Measurements from ENCODE around the gene MOGAT1.
A peak's percentile ranks its signal among the peaks of the same experiment; 100 is the strongest.

Gene MOGAT1, protein sequence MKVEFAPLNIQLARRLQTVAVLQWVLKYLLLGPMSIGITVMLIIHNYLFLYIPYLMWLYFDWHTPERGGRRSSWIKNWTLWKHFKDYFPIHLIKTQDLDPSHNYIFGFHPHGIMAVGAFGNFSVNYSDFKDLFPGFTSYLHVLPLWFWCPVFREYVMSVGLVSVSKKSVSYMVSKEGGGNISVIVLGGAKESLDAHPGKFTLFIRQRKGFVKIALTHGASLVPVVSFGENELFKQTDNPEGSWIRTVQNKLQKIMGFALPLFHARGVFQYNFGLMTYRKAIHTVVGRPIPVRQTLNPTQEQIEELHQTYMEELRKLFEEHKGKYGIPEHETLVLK

DNA sequence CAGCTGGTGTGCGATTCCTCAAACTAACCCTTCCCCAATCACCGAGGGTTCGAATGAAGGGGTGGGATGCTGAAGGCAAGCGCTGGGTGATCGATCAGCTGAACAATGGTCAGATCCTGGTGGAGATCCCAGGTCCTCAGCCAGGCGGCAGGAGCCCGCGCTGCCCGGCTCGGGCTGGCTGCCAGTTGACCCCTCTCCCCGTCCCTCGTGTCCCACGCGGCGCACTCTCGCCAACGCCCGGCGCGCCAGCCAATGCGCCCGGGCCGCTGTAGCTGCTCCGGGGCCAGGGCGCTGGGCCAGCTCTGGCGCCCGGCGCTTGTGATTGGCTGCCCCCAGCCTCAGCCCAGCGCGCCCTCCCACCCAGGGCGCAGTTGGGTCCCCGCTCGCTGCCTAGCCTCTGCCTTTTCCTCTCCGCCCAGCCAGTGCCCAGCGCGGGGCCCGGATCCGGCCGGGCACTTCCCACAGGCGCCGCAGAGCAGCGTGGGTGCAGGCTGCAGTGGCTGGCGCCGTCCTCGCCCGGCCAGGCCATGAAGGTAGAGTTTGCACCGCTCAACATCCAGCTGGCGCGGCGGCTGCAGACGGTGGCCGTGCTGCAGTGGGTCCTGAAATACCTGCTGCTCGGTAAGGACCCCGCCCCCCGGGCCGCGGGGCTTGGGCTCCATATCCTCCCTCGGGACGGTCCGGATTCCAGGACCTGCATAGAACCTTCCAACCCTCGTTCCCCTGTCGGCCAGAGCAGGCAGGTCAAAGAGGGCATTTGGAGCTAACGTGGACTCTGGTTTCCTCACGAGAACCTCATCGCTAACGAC is at the start of gene MOGAT1:
Gene MOGAT1, plus strand, starts transcription at position 400 of the 809 bp plus-strand sequence. Its CDS starts 128 bp downstream, at position 528.
- no peak for DNase-seq (ENCODE audit: low read depth)

DNA sequence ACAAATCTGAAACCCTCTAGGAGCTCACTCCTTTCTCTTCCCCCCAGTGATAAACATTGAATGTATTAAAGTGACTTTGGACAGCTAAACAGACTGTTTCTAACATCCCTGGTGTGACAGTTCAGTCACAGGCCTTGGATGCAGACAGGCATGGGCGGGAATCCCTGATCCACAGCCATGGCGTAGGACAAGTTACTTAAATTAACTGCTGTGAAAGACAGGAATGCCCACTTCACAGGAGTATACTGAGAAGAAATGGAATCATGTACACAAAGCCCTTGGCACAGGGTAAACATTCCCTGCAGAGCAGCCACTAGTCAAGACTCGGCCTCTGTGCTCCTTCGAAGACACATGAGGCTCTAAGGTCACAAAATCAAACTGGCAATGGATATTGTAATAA is 49.6 kb upstream of the MOGAT1 start:
- DNase-seq (ENCODE audit: low read depth), result no peak

DNA sequence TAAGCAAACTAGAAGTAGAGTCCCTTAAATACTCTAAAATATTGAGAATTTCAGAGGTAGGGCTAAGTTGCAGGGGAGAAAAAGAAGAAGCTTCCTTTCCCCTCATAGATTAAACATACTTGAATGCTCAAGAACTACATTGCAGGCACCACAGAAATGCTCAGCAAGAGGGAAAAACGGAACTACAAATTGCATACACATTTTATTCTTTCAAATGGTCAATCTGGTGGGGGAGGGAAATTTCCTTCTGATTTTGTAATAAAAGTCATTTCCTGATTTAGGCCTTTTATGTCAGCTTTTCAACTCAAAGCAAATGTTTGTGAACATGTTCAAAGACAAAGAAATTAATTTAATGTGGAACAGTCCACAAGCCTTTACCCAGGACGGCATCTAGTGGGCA is 48.5 kb upstream of the MOGAT1 start:
- DNase-seq (ENCODE audit: low read depth), result no peak

DNA sequence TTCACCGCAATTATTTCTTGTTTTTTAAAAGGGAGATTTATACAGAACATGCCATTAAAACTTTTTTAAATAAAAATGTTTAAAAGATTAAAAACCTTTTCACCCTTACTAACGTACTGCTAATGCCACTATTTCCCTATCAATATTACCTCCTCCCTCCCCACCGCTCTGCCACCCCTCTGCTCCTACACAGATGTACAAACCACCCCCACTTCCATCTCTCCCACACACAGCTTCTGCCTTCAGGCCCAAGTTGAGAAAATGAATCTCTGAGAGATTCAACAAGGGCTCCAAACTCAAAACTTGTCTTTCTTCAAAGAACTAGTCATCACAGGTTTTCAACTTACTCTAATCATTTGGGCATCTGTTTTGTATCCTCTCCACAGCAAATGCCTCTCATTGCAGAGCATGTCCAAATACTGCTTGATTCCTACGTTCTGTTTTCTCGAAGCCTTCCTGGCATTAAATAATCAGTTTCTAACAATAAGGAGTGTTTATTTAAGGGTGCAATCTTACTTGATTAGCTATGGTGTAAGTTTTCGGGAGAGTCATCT is 47.6 kb upstream of the MOGAT1 start:
- no peak for DNase-seq (ENCODE audit: low read depth)

DNA sequence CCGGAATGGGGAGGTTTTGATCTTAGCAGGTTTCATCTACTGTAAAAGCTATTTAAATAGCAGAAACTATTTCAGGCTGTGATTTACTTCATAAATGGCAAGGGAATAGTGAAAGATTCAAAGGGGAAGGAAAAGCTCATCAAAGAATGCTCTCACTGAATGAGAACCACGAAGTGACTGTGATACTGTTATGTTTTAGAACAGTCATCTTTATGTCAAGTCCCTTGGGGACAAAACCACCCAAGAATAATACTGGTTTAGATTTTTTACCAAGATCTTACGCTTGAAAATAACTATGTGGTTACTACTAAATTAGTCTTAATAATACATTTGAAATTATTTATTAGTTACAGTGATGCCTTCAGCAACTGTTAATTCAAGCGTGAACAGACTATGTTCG is 43.7 kb upstream of the MOGAT1 start:
- no peak for DNase-seq (ENCODE audit: low read depth)

DNA sequence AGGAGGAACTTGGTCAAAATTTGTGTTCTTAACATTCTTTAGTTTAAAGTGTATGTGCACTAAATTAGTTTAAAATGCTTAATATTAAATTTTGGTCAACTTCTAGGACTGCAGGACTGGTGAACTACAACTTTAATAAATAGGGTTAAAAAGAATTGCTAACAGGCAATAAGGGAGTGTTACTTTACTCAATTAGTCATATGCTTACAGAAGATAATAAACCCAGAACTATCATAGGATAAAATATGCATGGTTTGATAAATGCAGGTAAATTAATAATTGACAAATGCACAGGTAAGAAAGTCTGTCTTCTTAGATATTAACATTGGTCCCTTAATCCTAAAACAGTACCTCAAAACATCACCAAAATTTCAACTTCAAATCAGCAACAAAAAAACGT is 36.2 kb upstream of the MOGAT1 start:
- DNase-seq (ENCODE audit: low read depth), result no peak

DNA sequence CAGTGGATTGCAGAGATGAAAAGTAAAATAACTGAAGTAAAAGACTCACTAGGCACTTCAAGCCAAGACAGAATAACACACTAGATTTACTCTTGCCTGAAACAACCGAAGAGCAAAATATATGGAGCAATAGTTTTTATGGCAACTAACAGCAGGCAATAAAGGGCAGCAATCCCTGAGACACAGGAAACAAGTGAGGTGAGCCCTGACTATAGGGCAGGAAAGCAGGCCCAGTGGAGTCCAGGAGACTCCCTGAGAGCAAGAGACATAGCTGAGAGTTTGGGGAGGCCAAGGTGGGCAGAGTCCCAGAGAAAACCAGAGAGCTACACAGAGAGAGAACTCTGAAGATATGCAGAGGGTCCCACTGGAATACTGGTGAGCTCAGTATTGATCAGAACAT is 34.4 kb upstream of the MOGAT1 start:
- no peak for DNase-seq (ENCODE audit: low read depth)

DNA sequence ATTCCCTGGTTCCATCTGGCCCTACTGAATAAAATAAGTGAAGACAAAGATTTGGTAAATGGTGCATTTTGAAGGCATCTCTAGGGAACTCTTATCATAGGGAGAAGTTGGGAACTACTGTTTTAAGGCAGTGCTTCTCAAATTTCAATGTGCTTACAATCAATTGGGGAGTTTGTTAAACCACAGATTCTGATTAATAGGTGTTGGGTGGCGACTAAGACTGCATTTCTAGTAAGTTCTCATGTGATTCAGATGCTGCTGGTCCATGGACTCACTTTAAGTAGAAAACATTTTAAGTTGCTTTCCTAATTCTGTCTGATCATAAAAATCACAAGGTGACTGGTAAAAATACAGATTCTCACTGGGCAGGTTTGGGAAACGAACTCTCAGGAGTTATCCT is 30.1 kb upstream of the MOGAT1 start:
- peak; percentile 5 for DNase-seq (ENCODE audit: low read depth)

DNA sequence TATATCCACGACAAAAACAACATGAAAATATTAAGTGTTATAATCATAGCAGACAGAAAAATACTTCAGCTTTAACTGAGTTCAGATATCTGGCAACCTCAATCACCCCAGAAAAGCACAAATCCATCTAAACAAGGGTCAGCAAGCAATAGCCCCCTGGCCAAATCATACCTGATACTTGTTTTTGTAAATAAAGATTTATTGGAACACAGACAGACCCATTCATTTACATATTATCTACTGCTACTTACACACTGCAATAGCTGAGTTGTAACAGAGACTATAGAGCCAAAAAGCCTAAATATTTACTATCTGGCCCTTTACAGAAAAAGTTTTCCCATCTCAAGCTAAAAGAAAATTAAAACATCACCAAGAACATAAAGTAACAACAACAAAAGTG is 28.3 kb upstream of the MOGAT1 start:
- DNase-seq (ENCODE audit: low read depth), result no peak

DNA sequence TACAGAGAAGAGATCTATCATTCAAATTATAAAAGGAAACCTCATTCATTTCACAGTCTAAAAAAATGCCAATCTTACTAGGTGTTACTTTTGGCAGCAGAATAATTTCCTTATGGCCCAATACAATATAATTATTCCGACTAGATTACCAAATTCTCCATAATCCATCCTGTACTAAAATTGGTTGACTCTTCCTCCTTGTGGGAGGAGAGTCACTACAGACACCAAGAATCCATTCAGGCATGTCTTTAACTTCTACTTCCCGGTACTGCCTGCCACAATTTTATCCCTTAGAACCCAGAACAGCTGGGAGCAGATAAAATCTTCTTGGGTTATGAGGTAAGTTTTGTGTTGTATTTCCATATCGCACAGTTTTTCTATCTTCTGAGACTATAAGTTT is 25.4 kb upstream of the MOGAT1 start:
- no peak for DNase-seq (ENCODE audit: low read depth)

DNA sequence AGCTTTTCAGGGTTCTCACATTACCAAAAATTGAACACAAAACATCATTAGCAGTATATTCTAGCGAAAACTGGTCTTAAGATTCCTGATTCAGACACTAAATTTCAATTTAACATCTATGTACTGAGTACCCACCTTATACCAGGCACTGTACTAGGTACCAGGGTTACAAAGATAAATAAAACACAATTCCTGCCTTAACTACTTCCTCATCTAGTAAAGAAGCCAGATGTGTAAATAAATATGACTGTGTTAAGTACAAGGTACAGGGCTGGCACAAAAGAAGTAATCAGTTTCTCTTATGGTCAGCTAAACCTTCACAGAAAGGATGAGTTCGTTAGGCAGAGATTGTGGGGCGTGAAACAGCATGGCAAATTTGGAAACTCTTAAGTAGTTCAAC is 21.7 kb upstream of the MOGAT1 start:
- no peak for DNase-seq (ENCODE audit: low read depth)

DNA sequence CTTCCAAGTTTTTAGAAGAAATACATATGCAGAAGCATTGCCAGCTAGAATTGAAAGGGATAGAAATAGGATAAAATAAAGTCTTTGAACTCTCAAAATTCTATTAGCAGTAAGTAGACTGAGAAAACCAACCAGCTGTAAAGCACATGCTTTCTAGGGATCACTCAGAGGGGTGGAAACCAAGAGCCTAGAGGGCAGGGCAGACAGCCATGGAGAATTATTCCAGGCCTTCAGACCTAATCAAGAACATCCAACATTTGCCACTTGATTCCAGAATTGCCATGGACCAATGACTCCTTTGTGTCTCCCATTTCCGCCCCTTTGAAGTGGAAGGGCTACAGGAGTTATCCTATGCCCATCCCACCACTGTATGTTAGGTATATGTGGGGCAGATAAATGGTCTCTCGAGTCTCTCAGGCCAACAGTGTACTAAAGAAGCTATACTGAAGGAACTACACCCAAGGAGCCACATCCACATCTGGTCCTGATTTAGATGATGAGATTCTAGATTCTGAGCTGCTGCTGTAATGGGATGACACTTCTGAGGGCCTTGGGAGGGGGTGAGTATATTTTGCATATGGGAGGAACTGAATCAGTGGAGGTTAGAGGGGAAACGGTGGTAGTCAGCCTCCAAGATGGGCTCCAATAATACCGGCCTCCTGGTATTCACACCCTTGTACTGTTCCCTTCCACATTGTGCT is 19.6 kb upstream of the MOGAT1 start:
- DNase-seq (ENCODE audit: low read depth), result no peak

DNA sequence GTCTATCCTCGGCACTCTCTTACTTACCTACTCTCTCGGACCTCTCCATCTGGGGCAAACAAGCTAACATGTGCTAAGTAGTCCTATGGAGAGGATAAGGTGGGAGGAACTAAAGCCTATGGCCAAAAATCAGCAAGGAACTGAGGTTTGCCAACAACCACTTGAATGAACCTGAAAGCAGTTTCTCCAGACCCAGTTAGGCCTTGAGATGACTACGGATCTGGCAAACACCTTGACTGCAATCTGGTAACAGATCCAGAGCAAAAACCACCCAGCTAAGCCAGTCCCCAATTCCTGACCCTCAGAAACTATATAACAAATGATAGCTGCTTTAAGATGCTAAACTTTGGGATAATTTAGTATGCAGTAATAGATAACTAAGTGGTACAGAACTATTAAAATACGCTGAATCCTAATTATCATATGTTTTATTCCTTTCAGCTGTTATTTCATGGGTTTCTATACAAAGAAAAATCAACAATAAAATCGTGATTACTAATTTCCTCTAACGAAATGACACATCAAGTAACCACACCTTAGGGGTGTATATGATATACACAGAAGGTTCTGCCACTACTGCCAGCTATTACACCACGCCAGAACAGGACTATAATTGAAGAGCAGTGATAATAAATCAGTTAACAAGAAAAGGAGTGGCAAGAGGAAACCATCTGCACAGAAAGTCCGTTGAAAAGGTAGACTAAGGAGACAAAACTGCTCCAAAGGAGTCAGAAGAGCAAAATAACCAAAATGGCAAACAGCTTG is 18.8 kb upstream of the MOGAT1 start:
- DNase-seq (ENCODE audit: low read depth), result no peak

DNA sequence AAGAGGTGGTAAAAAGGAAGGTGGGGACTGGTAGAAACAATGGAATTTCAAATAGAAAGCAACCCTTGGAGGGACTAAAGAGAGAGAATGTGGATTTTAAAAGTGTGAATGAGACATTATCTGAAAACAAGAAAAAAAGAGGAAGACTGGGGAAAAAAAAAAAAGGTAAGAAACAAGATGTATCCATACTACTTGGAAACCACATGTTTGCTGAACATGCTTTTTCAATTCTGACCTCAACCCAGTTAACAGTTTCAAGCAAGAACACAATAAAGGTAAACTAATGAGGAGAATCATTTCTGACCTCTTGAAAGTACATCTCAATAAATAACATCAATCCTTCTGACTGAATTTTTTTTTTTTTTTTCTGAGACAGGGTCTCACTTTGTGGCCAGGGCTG is 18.2 kb upstream of the MOGAT1 start:
- DNase-seq (ENCODE audit: low read depth), result no peak

DNA sequence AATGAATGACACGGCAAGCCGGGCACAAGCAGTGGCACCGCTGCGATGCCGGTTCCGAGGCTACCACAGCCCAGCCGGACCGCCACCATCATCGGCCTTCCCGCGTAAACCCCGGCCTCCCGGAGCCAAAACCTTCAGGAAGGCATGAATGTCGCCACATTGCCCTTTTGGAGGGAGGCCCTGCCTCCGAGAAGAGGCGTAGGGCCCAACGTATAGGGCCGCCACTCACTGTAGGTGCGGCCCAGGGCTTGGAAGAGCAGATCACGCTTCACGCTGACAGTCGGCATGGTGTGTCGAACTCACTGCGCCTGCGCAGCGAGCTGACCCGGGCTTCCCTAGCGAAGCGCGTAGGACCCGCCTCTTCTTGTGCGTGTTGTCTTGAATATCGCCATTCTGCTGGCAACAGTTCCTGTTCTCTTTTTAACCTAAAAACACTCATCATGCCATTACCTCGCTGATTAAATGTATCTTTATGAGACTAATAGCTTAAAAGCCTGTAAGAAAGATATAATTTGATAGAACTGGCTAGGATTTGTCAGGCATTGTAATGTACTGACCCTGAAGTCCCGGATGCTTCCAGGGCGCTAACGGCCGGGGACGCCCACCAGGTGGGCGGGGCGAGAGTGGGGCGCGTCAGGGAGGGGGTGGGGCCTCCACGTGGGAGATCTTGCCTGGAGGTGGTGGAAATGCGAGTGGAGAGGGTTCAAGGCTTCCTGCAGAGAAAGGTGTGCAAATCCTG is 15.5 kb upstream of the MOGAT1 start, which contains the start of gene FARSB:
Gene FARSB, minus strand, starts transcription at position 306 of the 739 bp plus-strand sequence. Its CDS starts 19 bp downstream, at position 287.
- DNase-seq (ENCODE audit: low read depth), result peak; percentile 95

DNA sequence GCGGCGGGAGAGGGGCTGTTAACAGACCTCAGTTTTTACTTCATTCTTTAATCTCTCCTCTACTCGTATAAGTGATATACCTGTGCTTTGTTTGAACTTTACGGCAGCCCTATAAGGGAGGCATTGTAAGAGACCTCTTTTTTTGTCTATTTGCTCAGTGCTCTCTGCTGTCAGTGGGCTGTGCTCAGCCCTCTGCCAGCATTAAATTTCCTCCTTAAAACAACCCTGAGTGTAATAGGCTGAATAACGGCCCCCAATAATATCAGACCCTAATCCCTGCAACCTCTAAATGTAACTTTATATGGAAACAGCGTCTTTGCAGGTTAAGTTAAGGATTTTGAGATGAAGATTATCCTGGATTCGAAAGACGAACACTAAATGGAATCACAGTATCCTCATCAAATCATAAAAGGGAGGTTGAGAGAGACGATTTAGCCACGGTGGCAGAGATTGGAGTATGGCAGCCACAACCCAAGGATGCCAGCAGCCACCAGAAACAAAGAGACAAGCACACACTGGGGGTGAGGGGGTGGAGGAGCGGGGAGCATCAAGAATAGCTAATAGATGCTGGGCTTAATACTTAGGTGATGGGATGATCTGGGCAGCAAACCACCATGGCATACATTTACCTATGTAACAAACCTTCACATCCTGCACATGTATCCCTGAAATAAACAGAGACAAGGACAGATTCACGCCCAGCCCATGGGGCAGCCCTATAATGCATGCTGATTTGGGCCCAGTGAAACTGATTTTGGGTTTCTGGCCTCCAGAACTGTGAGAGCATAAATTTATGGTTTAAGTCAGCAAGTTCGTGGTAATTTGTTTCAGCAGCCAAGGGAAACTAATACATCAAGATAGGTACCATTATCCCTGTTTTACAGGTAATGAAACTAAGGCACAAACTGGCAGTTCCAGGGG is 14.7 kb upstream of the MOGAT1 start:
- DNase-seq (ENCODE audit: low read depth), result no peak

DNA sequence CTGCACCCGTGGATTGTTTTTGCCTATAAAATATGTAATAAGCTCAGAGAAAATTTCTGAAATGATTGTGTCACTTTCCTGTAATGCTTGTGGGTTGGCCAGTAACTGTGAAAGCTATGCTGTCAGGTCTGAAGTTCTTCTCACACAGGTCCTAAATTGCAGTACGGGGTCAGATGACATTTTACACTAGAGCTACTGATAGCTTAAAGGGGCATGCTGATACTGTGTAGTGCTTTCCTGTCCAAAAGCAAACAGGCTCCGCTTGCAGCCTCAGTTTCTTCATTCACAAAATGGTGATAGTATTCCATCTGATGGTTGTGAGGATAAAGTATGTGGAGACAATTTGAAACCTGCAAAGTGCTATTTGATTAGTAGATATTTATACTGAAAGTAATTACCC is 8.0 kb upstream of the MOGAT1 start:
- DNase-seq (ENCODE audit: low read depth), result no peak

DNA sequence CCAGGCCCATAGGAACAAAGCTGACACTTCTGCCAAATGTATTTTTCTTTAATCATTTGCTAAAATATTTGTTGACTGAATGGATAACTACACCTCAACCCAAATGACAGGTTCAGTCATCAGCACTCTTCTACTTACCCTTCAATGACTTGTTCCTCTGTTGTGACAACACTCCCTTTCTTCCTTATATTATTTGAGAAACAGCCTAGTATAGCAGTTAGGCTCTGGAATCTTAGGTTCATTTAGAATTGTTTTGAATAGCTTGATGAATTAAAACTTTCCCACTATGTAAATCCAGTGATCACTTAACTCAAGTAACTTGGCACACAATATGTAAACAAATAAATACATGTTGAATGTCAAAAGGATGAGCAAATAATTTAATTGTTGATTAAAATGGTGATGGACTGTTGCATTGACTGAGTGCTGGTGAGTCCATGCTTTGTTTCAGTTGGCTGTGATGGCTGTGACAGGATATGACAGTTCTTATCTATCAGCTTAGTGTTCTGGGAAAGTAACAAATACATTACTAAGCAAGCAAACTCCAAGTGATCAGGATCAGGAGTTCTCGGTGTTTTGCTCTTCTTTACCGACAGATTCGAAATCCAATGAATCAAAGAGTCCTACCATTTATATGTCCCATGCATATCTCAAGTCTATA is 2.8 kb upstream of the MOGAT1 start:
- no peak for DNase-seq (ENCODE audit: low read depth)

DNA sequence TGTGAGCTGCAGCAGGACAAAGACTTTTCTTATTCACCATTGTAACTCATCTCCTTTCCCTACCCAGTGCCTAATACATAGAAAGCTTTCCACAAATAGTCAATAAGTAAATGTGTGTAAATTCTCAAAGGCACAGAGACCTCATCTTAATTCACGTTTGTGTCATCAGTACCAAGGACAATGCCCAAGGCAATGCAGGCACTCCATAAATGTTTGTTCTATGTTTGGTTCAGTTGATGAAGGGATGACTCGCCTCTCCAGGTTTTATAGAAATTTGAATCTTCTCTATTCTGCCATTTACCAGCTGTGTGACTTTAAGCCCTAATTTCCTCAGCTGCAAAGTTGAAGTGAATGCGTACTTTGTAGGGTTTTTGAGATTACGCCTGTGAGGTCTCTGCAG is 2.1 kb upstream of the MOGAT1 start:
- no peak for DNase-seq (ENCODE audit: low read depth)
